ENCODE measurements around the gene DUSP5. TPM values are rescaled to one million over a fixed set of nuclear protein-coding genes. Genes with fewer than 3 reads are reported as not detected.
A peak's percentile ranks its signal among the peaks of the same experiment; 100 is the strongest.

Gene DUSP5
- total RNA-seq, 2 donors from 2014 or later: 91.9 to 147 TPM

- no peak for ATAC-seq
- no peaks in the 10 kb centered on the region for H3K9me3 ChIP-seq (ENCODE audit: control insufficient read depth, low read length, poor library complexity, severe bottlenecking)
- no peaks in the 10 kb centered on the region for H3K27me3 Mint-ChIP-seq
- peak overlapping the region; percentile 68 for H3K27ac Mint-ChIP-seq
- peaks cover 9% of the 10 kb centered on the region for H3K36me3 Mint-ChIP-seq (ENCODE audit: low read depth)
- peaks cover 41% of the 10 kb centered on the region for H3K4me1 Mint-ChIP-seq
- H3K4me3 Mint-ChIP-seq: peak overlapping the region; percentile 68
- DNase-seq: no peak
Measured at GRCh38 chr10:110508159-110508788, 10.6 kb downstream of the DUSP5 start.

GRCh38 chr10:110508806-110509544 lies 11.3 kb downstream of the DUSP5 start:
- peaks cover 9% of the 10 kb centered on the region for H3K36me3 Mint-ChIP-seq (ENCODE audit: low read depth)
- peak overlapping the region; percentile 68 for H3K27ac Mint-ChIP-seq
- peaks cover 34% of the 10 kb centered on the region for H3K4me1 Mint-ChIP-seq

GRCh38 chr10:110509560-110509959 lies 11.9 kb downstream of the DUSP5 start:
- no peak overlapping the region for H3K4me3 Mint-ChIP-seq
- H3K27ac Mint-ChIP-seq: no peak overlapping the region
- H3K4me1 Mint-ChIP-seq: peaks cover 31% of the 10 kb centered on the region
- no peaks in the 10 kb centered on the region for H3K27me3 Mint-ChIP-seq
- H3K36me3 Mint-ChIP-seq (ENCODE audit: low read depth): peaks cover 9% of the 10 kb centered on the region
- no peaks in the 10 kb centered on the region for H3K9me3 ChIP-seq (ENCODE audit: control insufficient read depth, low read length, poor library complexity, severe bottlenecking)
- DNase-seq (no peak), ATAC-seq (no peak)

More at GRCh38 chr10:110508806-110509544, 11.3 kb downstream of the DUSP5 start:
- ATAC-seq: no peak
- no peak for DNase-seq
- Mint-ChIP-seq H3K27me3 (no peaks in the 10 kb centered on the region), H3K4me3 (no peak overlapping the region)
- H3K9me3 ChIP-seq (ENCODE audit: control insufficient read depth, low read length, poor library complexity, severe bottlenecking): no peaks in the 10 kb centered on the region

GRCh38 chr10:110510086-110510485 lies 12.4 kb downstream of the DUSP5 start:
- no peaks in the 10 kb centered on the region for H3K9me3 ChIP-seq (ENCODE audit: control insufficient read depth, low read length, poor library complexity, severe bottlenecking)
- H3K4me3 Mint-ChIP-seq: peak overlapping the region; percentile 61
- no peak overlapping the region for H3K27ac Mint-ChIP-seq
- ATAC-seq (peak; percentile 22), DNase-seq (no peak)
- peaks cover 26% of the 10 kb centered on the region for H3K4me1 Mint-ChIP-seq
- H3K27me3 Mint-ChIP-seq: no peaks in the 10 kb centered on the region
- H3K36me3 Mint-ChIP-seq (ENCODE audit: low read depth): peaks cover 7% of the 10 kb centered on the region

GRCh38 chr10:110510730-110511129 lies 13.0 kb downstream of the DUSP5 start:
- peaks cover 21% of the 10 kb centered on the region for H3K4me1 Mint-ChIP-seq
- no peaks in the 10 kb centered on the region for H3K27me3 Mint-ChIP-seq
- no peaks in the 10 kb centered on the region for H3K9me3 ChIP-seq (ENCODE audit: control insufficient read depth, low read length, poor library complexity, severe bottlenecking)
- ATAC-seq: no peak
- H3K27ac Mint-ChIP-seq: no peak overlapping the region
- peaks cover 7% of the 10 kb centered on the region for H3K36me3 Mint-ChIP-seq (ENCODE audit: low read depth)
- no peak overlapping the region for H3K4me3 Mint-ChIP-seq
- DNase-seq: no peak

- Mint-ChIP-seq H3K36me3 (ENCODE audit: low read depth) (peaks cover 7% of the 10 kb centered on the region), H3K27me3 (no peaks in the 10 kb centered on the region), H3K27ac (peak overlapping the region; percentile 16), H3K4me1 (peaks cover 24% of the 10 kb centered on the region), H3K4me3 (no peak overlapping the region)
- ATAC-seq (no peak), DNase-seq (no peak)
- H3K9me3 ChIP-seq (ENCODE audit: control insufficient read depth, low read length, poor library complexity, severe bottlenecking): no peaks in the 10 kb centered on the region
Measured at GRCh38 chr10:110511734-110512449, 14.2 kb downstream of the DUSP5 start.

- H3K27ac Mint-ChIP-seq: peak overlapping the region; percentile 16
- peaks cover 7% of the 10 kb centered on the region for H3K36me3 Mint-ChIP-seq (ENCODE audit: low read depth)
- DNase-seq (no peak), ATAC-seq (peak; percentile 21)
- H3K9me3 ChIP-seq (ENCODE audit: control insufficient read depth, low read length, poor library complexity, severe bottlenecking): no peaks in the 10 kb centered on the region
- H3K27me3 Mint-ChIP-seq: no peaks in the 10 kb centered on the region
- H3K4me1 Mint-ChIP-seq: peaks cover 21% of the 10 kb centered on the region
- H3K4me3 Mint-ChIP-seq: no peak overlapping the region
Measured at GRCh38 chr10:110512461-110513187, 14.9 kb downstream of the DUSP5 start.

GRCh38 chr10:110513949-110514348 lies 16.2 kb downstream of the DUSP5 start:
- DNase-seq (no peak), ATAC-seq (no peak)
- H3K9me3 ChIP-seq (ENCODE audit: control insufficient read depth, low read length, poor library complexity, severe bottlenecking): no peaks in the 10 kb centered on the region
- Mint-ChIP-seq H3K27me3 (no peaks in the 10 kb centered on the region), H3K4me3 (no peak overlapping the region), H3K4me1 (peaks cover 10% of the 10 kb centered on the region), H3K36me3 (ENCODE audit: low read depth) (peaks cover 4% of the 10 kb centered on the region), H3K27ac (peak overlapping the region; percentile 63)

GRCh38 chr10:110514848-110515247 lies 17.1 kb downstream of the DUSP5 start:
- H3K4me1 Mint-ChIP-seq: peaks cover 6% of the 10 kb centered on the region
- DNase-seq (no peak), ATAC-seq (no peak)
- H3K9me3 ChIP-seq (ENCODE audit: control insufficient read depth, low read length, poor library complexity, severe bottlenecking): no peaks in the 10 kb centered on the region
- H3K27ac Mint-ChIP-seq: peak overlapping the region; percentile 63
- no peak overlapping the region for H3K4me3 Mint-ChIP-seq
- H3K27me3 Mint-ChIP-seq: no peaks in the 10 kb centered on the region
- H3K36me3 Mint-ChIP-seq (ENCODE audit: low read depth): peaks cover 4% of the 10 kb centered on the region

- peak overlapping the region; percentile 41 for H3K4me3 Mint-ChIP-seq
- H3K36me3 Mint-ChIP-seq (ENCODE audit: low read depth): no peaks in the 10 kb centered on the region
- peaks cover 9% of the 10 kb centered on the region for H3K4me1 Mint-ChIP-seq
- no peak overlapping the region for H3K27ac Mint-ChIP-seq
- ATAC-seq (no peak), DNase-seq (no peak)
- no peaks in the 10 kb centered on the region for H3K27me3 Mint-ChIP-seq
- H3K9me3 ChIP-seq (ENCODE audit: control insufficient read depth, low read length, poor library complexity, severe bottlenecking): no peaks in the 10 kb centered on the region
Measured at GRCh38 chr10:110516815-110517492, 19.2 kb downstream of the DUSP5 start.

GRCh38 chr10:110522365-110522988 lies 24.8 kb downstream of the DUSP5 start:
- Mint-ChIP-seq H3K27ac (peak overlapping the region; percentile 86), H3K4me3 (peak overlapping the region; percentile 12), H3K4me1 (peaks cover 24% of the 10 kb centered on the region), H3K27me3 (no peaks in the 10 kb centered on the region), H3K36me3 (ENCODE audit: low read depth) (peaks cover 2% of the 10 kb centered on the region)
- DNase-seq (no peak), ATAC-seq (peak; percentile 37)
- H3K9me3 ChIP-seq (ENCODE audit: control insufficient read depth, low read length, poor library complexity, severe bottlenecking): no peaks in the 10 kb centered on the region

GRCh38 chr10:110523736-110524135 lies 26.0 kb downstream of the DUSP5 start:
- H3K36me3 Mint-ChIP-seq (ENCODE audit: low read depth): peaks cover 2% of the 10 kb centered on the region
- DNase-seq: no peak
- no peaks in the 10 kb centered on the region for H3K27me3 Mint-ChIP-seq
- peak overlapping the region; percentile 86 for H3K27ac Mint-ChIP-seq
- no peaks in the 10 kb centered on the region for H3K9me3 ChIP-seq (ENCODE audit: control insufficient read depth, low read length, poor library complexity, severe bottlenecking)
- peaks cover 27% of the 10 kb centered on the region for H3K4me1 Mint-ChIP-seq
- H3K4me3 Mint-ChIP-seq: no peak overlapping the region
- ATAC-seq: no peak

Measured in T-helper 17 cell (primary cell).